OCI-LY7 (cell line): ENCODE data around the gene AS3MT.

Source experiments
- CTCF ChIP-seq: fragments of 200-600 bp; sonication (generic); conservative IDR thresholded peaks from 2 replicates; pipeline ENCODE4 v1.5.1; 2014; ENCODE audit warnings: mild to moderate bottlenecking, antibody characterized with exemption, low read length, moderate library complexity, mixed read lengths
- EZH2phosphoT487 ChIP-seq: fragments of 200-600 bp; sonication (generic); IDR thresholded peaks from 2 replicates; pipeline ENCODE4 v1.6.1; 2018; ENCODE audit warnings: low read depth, borderline replicate concordance, mild to moderate bottlenecking, mixed run types, antibody characterized with exemption, low read length, moderate library complexity, mixed read lengths

- TF ChIP-seq CTCF (no peak), EZH2phosphoT487 (no peak)
These were observed 47.0 kb upstream of the AS3MT start for GRCh38 chr10:102822222-102822621.
